ENCODE results near the gene TMEM132C.

- no peak for TF ChIP-seq EZH2 (IDR thresholded peaks at IDR 0.05; ENCODE audit: low read length, unreplicated experiment)
- TF ChIP-seq EZH2phosphoT487 (IDR thresholded peaks at IDR 0.05; ENCODE audit: borderline replicate concordance, low read length), result no peak
- no peak for TF ChIP-seq CTCF (conservative IDR thresholded peaks at IDR 0.05; ENCODE audit: low read depth, low read length)
Measured at GRCh38 chr12:128600886-128601285, 333.9 kb downstream of the TMEM132C start.
